GM18505 (cell line): ENCODE data around the gene C4BPB.

Experiments
- ATAC-seq: cut with Tn5 transposase; IDR thresholded peaks from one replicate; pipeline ENCODE4 v1.9.1; 2021; ENCODE audit not compliant: unreplicated experiment
- POLR2A ChIP-seq: IDR thresholded peaks from 4 replicates; pipeline ENCODE4 v1.6.1; 2011; ENCODE audit warnings: borderline replicate concordance; ENCODE audit not compliant: insufficient read depth, insufficient read length; ENCODE audit errors: extremely low read depth

C4BPB gene

GRCh38 chr1:207069061-207069460, 19.6 kb upstream of the C4BPB start:
- ATAC-seq: no peak
- no peak for TF ChIP-seq POLR2A

GRCh38 chr1:207069858-207070506, 18.7 kb upstream of the C4BPB start:
- TF ChIP-seq POLR2A: no peak
- no peak for ATAC-seq

- no peak for ATAC-seq
- TF ChIP-seq POLR2A: no peak
These were observed 17.8 kb upstream of the C4BPB start for GRCh38 chr1:207070811-207071210.

- TF ChIP-seq POLR2A: no peak
These were observed 17.2 kb upstream of the C4BPB start for GRCh38 chr1:207071426-207071825.

GRCh38 chr1:207072233-207072632, 16.4 kb upstream of the C4BPB start:
- TF ChIP-seq POLR2A: no peak
- no peak for ATAC-seq

More at GRCh38 chr1:207071426-207071825, 17.2 kb upstream of the C4BPB start:
- ATAC-seq: no peak

GRCh38 chr1:207073906-207074820, 14.5 kb upstream of the C4BPB start:
- ATAC-seq: no peak
- TF ChIP-seq POLR2A: no peak

- no peak for TF ChIP-seq POLR2A
- no peak for ATAC-seq
These were observed 12.3 kb upstream of the C4BPB start for GRCh38 chr1:207076181-207076955.

- TF ChIP-seq POLR2A: no peak
- ATAC-seq: no peak
These were observed 11.6 kb upstream of the C4BPB start for GRCh38 chr1:207077012-207077411.

GRCh38 chr1:207077470-207078377, 10.9 kb upstream of the C4BPB start:
- no peak for TF ChIP-seq POLR2A
- no peak for ATAC-seq

GRCh38 chr1:207078578-207079132, 10.0 kb upstream of the C4BPB start:
- ATAC-seq: no peak

GRCh38 chr1:207079706-207080241, 8.9 kb upstream of the C4BPB start:
- TF ChIP-seq POLR2A: no peak
- ATAC-seq: no peak

More at GRCh38 chr1:207078578-207079132, 10.0 kb upstream of the C4BPB start:
- no peak for TF ChIP-seq POLR2A

- TF ChIP-seq POLR2A: no peak
- ATAC-seq: no peak
These were observed 7.6 kb upstream of the C4BPB start for GRCh38 chr1:207081088-207081487.
